ENCODE measurements around the gene PRSS21.

- no peak for TF ChIP-seq CTCF (IDR thresholded peaks at IDR 0.05; ENCODE audit: low read depth, low read length, poor library complexity, severe bottlenecking)
- no peak for TF ChIP-seq EZH2phosphoT487 (IDR thresholded peaks at IDR 0.05; ENCODE audit: borderline replicate concordance, low read length)
These were observed 10.9 kb downstream of the PRSS21 start for GRCh38 chr16:2827831-2828520.

All from DOHH2 (cell line).